ENCODE measurements around the gene NET1.

Gene NET1

GRCh38 chr10:5445006-5445405 lies 32.6 kb downstream of the NET1 start:
- no peak for DNase-seq

- peak; percentile 59 for DNase-seq
These were observed 34.1 kb downstream of the NET1 start for GRCh38 chr10:5446390-5446926.

GRCh38 chr10:5447056-5447455 lies 34.7 kb downstream of the NET1 start:
- DNase-seq, result no peak

GRCh38 chr10:5447611-5448071 lies 35.3 kb downstream of the NET1 start:
- DNase-seq, result no peak

- no peak for DNase-seq
These were observed 36.1 kb downstream of the NET1 start for GRCh38 chr10:5448333-5449001.

- DNase-seq, result no peak
These were observed 36.9 kb downstream of the NET1 start for GRCh38 chr10:5449227-5449626.

GRCh38 chr10:5449823-5450222 lies 37.5 kb downstream of the NET1 start:
- DNase-seq, result no peak

GRCh38 chr10:5450605-5451384 lies 38.4 kb downstream of the NET1 start:
- DNase-seq, result no peak

- no peak for DNase-seq
These were observed 41.6 kb downstream of the NET1 start for GRCh38 chr10:5453749-5454489.

GRCh38 chr10:5456563-5456962 lies 44.2 kb downstream of the NET1 start:
- no peak for DNase-seq

- no peak for DNase-seq
These were observed 45.4 kb downstream of the NET1 start for GRCh38 chr10:5457741-5458140.

- DNase-seq, result no peak
These were observed 46.1 kb downstream of the NET1 start for GRCh38 chr10:5458425-5458824.

GRCh38 chr10:5458949-5459747 lies 46.8 kb downstream of the NET1 start:
- DNase-seq, result no peak

GRCh38 chr10:5460468-5461202 lies 48.3 kb downstream of the NET1 start:
- DNase-seq, result no peak

GRCh38 chr10:5461203-5461588 lies 48.8 kb downstream of the NET1 start:
- no peak for DNase-seq

- DNase-seq, result no peak
These were observed 49.8 kb downstream of the NET1 start for GRCh38 chr10:5461914-5462840.

- no peak for DNase-seq
These were observed 50.5 kb downstream of the NET1 start for GRCh38 chr10:5462841-5463293.

- DNase-seq, result no peak
These were observed 52.2 kb downstream of the NET1 start for GRCh38 chr10:5464546-5464945.

- no peak for DNase-seq
These were observed 53.7 kb downstream of the NET1 start for GRCh38 chr10:5465976-5466450.

GRCh38 chr10:5466451-5467206 lies 54.3 kb downstream of the NET1 start:
- DNase-seq, result no peak

All from activated naive CD4-positive, alpha-beta T cell treated with Interleukin-2 at 50 U/mL for 16 hours (primary cell).